ENCODE results near the gene SCUBE1.

SCUBE1 gene

DNA sequence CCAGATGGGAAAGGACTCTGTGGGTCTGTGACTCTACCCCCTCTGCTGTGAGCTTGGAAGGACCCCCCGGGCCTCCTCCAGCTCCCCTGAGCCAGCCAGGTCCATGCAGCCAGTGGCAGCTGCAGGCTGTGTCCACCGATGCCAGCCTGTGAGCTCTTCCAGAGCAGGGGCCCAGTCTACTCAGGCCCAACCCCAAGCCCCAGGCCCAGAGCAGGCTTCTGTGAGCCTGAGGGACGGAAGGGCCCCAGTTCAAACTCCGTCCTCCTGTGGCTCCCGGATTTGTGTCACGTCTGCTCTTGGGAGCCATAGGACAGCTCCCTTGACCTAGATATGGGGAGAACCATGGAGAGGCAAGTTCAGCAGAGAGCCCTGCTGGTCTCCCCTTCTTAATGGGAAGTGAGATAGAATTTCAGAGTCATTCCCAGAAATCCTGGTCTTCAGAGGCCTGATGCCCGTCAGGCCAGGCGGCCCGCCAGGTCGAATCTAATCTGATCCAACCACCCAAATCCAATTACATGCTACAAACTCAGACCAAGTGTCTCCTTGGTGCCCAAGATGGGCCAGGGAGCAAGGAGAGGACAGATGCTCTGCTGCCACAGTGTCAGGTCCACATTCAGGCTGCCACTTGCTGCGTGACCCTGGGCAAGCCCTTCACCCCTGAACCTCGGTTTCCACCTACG lies 75.1 kb downstream of the SCUBE1 start:
- no peak overlapping the region for H3K27ac Mint-ChIP-seq
- no peak for DNase-seq (ENCODE audit: low spot score in 2 of 2)
- ATAC-seq (ENCODE audit: low read depth): no peak
- H3K4me3 Mint-ChIP-seq: no peak overlapping the region
- no peaks in the 10 kb centered on the region for H3K36me3 Mint-ChIP-seq
- peaks cover 14% of the 10 kb centered on the region for H3K4me1 Mint-ChIP-seq
- no peaks in the 10 kb centered on the region for H3K9me3 Mint-ChIP-seq
- H3K27me3 Mint-ChIP-seq: peaks cover 10% of the 10 kb centered on the region

DNA sequence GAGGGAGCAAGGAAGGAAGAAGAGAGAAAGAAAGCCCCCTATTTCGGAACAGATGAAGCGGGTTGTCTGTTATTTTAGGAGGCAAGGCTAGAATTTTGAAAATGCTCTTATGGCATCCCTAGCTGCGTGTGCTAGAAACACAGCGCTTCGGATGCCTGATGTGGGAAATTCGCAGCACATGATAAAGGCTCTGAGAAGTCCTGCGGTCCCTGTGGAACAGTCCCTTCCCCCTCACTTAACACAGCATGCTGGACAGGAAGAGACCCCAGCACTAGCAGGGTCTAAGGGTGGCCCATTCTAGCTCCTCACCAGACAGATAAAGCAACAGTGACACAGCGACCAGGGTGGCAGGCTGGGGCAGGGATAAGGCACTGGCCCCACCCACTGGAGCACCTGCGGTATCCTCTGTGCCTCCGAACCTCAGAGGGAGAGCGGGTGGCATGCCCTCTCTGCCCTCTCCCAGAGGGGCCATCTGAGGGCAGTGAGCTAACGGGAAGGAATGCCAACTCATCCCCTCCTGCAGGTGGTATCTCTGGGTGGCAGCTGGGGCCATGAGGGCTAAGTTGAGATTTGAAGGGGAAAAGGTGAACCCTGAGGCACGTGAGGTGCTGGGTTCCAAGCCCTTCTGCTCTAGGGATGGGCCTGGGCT lies 75.7 kb downstream of the SCUBE1 start:
- H3K4me1 Mint-ChIP-seq: peaks cover 19% of the 10 kb centered on the region

DNA sequence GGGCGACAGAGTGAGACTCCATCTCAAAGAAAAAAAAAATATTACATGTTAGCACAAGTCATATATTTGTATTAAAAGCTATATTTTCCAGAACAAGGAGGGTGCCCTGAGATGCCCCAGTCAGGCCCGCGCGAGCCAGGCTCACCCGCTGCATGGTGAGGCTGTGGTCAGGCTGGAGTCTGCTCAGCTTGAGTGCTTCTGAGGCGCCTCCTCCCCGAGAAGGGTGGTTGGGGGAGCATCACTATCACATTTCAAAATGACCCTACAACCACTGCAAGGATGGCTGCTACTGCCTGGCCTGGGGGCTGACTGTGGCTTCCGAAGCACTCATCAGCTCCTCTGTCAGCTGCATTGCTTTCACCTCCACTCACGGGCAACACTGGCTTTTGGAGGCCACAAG lies 77.1 kb downstream of the SCUBE1 start:
- Mint-ChIP-seq H3K4me3 (no peak overlapping the region), H3K36me3 (no peaks in the 10 kb centered on the region), H3K27me3 (peaks cover 5% of the 10 kb centered on the region), H3K27ac (no peak overlapping the region), H3K4me1 (peaks cover 20% of the 10 kb centered on the region), H3K9me3 (no peaks in the 10 kb centered on the region)
- DNase-seq (ENCODE audit: low spot score in 2 of 2): no peak
- no peak for ATAC-seq (ENCODE audit: low read depth)

More for the DNA sequence above, 75.7 kb downstream of the SCUBE1 start:
- H3K4me3 Mint-ChIP-seq: no peak overlapping the region
- DNase-seq (ENCODE audit: low spot score in 2 of 2) (no peak), ATAC-seq (ENCODE audit: low read depth) (no peak)
- H3K27me3 Mint-ChIP-seq: peaks cover 8% of the 10 kb centered on the region
- no peaks in the 10 kb centered on the region for H3K36me3 Mint-ChIP-seq
- H3K27ac Mint-ChIP-seq: no peak overlapping the region
- no peaks in the 10 kb centered on the region for H3K9me3 Mint-ChIP-seq

DNA sequence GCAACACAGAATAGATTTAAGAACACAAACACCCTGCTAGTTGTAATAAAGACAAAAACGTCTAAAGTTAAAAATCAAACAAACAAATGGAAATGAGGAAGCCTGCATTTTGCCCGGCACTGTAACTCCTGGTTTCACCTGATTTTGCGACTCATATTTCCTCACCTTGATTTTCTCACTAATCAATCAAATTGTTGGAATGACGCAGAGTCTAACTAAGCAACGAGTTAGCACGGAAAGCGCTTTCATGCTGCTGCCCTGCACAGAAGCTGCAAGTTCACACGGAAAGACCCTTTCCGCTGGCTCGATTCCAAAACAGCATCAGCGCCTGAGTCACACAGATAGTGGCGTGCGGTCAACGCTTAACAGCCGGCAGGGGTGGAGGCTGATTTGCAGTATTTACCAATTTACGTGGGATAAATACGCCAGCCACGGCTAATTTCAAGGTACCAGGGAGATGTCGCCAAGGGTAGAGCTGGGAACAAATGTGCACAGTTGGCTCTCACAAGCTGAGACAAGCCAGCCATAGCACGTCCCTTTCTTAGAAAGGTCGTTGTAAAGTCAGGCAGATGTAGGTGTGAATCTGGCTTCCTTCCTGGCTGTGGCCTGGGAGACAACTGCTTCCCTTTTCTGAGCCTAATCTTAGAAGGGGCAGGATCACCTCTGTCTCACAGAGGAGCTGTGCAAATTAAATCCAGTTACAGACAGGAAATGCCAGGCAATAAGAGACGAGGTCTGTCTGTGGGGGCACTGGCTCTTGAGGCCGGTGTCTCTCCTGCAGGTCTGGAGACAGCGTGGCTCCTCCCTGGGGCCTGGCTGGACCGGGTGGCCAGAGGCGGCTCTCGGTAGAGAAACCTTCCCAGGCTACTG lies 79.3 kb downstream of the SCUBE1 start:
- no peak overlapping the region for H3K27ac Mint-ChIP-seq
- no peaks in the 10 kb centered on the region for H3K36me3 Mint-ChIP-seq
- H3K4me3 Mint-ChIP-seq: peak overlapping the region; percentile 70
- DNase-seq (ENCODE audit: low spot score in 2 of 2) (peak; percentile 18 to 28), ATAC-seq (ENCODE audit: low read depth) (peak; percentile 77)
- peaks cover 20% of the 10 kb centered on the region for H3K4me1 Mint-ChIP-seq
- peaks cover 7% of the 10 kb centered on the region for H3K27me3 Mint-ChIP-seq
- H3K9me3 Mint-ChIP-seq: no peaks in the 10 kb centered on the region

DNA sequence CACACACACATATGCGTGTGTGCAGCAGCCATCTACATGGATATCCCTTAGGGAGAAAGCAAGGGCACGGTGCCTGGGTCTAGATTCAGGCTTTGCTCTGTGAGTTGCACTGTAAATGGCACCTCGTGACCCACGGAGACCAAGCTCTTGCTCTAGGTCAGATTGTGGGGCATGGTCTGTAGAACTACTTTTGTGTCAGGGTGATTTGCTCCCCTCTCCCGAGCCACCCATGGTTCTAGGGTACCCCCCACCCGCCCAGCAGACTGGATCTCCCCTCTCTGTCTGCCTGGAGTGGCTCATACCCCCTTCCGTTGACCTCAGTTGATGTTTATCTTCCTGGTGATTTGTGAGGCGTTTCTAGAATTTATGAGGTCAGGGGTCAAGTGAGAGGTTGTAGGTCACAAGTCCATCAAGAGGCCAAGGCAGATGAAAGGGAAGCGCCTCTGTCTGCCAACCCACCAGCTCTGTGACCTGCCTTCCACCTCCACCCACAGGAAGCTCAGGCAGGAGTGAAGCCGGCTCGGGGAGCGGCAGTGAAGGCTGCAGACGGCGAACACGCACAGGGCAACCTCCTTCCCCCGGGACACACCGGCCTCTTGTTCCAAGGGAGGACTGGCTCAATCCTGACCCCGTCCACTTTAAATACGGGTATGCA lies 80.1 kb downstream of the SCUBE1 start:
- Mint-ChIP-seq H3K36me3 (no peaks in the 10 kb centered on the region), H3K4me3 (peak overlapping the region; percentile 70), H3K9me3 (no peaks in the 10 kb centered on the region), H3K27me3 (peaks cover 8% of the 10 kb centered on the region), H3K27ac (no peak overlapping the region), H3K4me1 (peaks cover 20% of the 10 kb centered on the region)
- ATAC-seq (ENCODE audit: low read depth): peak; percentile 29
- no peak for DNase-seq (ENCODE audit: low spot score in 2 of 2)

DNA sequence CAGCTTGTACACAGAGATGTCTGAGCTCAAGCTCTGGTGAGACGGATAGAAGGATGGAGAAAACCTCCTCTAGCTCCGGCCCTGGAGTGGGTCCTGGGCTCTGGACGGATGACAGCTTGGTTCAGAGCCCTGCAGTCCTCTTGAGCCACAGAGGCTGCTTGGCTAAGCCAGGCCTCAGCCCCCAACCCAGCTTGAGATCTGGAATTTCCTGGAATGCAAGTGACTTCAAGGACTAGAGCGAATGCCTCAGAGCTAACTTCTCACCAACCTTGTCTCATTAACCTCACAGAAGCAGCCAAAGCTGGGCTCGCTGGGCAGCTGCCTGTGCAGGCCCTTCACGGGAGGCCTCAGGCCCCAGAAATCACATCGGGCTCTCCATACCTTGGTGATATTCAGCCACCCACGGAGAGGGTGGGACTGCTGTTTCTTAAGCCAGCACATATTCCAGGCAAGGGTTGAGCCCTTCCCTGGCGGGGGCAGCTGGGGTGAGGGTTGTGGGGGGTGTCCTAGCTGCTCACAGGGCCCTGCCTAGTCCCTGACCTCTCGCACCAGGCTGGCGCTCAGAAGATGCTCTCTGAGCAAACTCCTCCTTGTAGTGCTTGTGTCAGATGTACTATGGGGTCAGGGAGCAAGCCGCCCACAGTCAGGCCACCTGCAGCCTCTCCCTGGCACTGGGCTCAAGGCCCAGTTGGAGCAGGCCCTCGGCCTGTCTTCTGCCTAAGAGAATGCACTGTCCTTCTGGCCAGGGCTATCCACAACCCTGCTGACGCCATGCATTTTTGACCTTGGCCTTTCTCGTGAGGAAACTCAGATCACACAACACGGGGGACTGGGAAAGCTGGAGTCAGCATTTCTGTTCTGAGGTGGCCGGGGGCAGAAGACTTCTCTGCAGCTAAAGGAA lies 82.6 kb downstream of the SCUBE1 start:
- H3K4me1 Mint-ChIP-seq: peaks cover 20% of the 10 kb centered on the region
- no peaks in the 10 kb centered on the region for H3K36me3 Mint-ChIP-seq
- H3K4me3 Mint-ChIP-seq: no peak overlapping the region
- no peak for DNase-seq (ENCODE audit: low spot score in 2 of 2)
- ATAC-seq (ENCODE audit: low read depth): no peak
- H3K27me3 Mint-ChIP-seq: peaks cover 15% of the 10 kb centered on the region
- H3K9me3 Mint-ChIP-seq: no peaks in the 10 kb centered on the region
- no peak overlapping the region for H3K27ac Mint-ChIP-seq

DNA sequence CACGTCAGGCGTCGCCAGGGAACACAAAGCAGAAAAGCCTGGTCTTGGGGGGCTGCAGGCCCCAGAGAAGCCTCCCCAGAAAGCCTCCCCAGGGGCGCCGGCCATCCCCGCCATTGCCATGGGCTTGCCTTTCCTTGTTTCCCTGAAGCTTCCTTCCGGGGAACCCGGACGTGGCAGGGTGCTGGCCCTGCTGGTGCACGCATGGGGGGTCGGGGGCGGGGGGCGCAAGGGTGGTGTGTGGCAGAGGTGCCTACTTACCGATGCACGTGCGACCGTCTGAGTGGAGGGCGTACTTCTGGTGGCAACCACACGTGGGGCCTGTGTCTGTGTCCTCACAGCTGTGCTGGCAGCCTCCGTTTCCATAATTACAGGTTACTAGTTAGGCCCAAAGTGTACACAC lies 85.2 kb downstream of the SCUBE1 start:
- DNase-seq (ENCODE audit: low spot score in 2 of 2): no peak
- peaks cover 5% of the 10 kb centered on the region for H3K4me1 Mint-ChIP-seq
- peaks cover 15% of the 10 kb centered on the region for H3K27me3 Mint-ChIP-seq
- no peak overlapping the region for H3K27ac Mint-ChIP-seq
- H3K4me3 Mint-ChIP-seq: no peak overlapping the region
- no peaks in the 10 kb centered on the region for H3K36me3 Mint-ChIP-seq
- no peak for ATAC-seq (ENCODE audit: low read depth)
- H3K9me3 Mint-ChIP-seq: no peaks in the 10 kb centered on the region

DNA sequence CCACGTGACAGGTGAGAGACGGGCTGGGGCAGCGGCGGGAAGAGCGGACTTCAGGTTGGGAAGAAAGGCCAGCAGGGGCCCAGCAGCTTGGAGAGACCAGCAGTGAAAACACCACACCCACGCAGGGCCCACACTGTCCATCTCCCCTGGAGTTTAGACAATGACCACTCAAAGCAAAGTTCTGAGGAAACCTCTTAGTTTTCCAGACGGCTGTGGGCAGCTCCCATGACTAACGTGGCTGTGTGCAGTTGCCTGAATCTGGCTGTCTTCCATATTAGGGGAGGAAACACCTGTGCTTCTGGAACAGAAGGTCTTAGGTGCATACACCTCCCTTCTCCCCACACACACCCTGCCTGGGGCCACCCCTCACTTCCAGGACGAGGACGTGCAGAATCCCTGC lies 85.6 kb downstream of the SCUBE1 start:
- ATAC-seq (ENCODE audit: low read depth) (no peak), DNase-seq (ENCODE audit: low spot score in 2 of 2) (no peak)
- Mint-ChIP-seq H3K36me3 (no peaks in the 10 kb centered on the region), H3K27ac (no peak overlapping the region), H3K9me3 (no peaks in the 10 kb centered on the region), H3K4me3 (no peak overlapping the region), H3K4me1 (peaks cover 2% of the 10 kb centered on the region), H3K27me3 (peaks cover 16% of the 10 kb centered on the region)

DNA sequence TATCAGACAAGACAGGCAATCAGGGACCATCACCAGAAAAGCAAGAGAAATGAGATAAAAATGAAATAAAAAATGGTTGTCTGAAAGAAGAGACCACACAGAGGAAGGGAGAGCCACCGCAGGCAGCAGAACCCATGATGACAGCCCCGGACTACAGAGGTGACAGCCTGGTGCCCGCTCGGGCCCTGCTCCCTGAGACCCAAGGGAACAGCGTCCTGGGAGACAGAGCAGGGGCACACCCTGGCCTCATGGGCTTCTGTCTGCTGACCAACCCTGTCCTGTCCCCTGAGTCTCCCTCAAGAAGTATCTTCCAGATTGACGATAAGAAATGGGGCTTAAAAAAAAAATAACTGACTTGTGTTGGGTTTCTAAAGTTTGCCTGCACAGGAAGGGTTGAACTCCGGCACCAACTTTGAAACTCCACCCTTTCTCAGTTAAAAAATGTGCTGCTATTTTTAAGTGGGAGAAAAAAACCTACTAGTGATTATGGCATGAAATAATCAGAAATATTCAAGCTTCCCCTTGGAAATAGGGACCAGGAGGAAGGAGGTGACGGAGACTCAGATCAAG lies 86.1 kb downstream of the SCUBE1 start:
- H3K27me3 Mint-ChIP-seq: peaks cover 16% of the 10 kb centered on the region
- H3K4me3 Mint-ChIP-seq: no peak overlapping the region
- no peaks in the 10 kb centered on the region for H3K9me3 Mint-ChIP-seq
- DNase-seq (ENCODE audit: low spot score in 2 of 2) (no peak), ATAC-seq (ENCODE audit: low read depth) (no peak)
- H3K36me3 Mint-ChIP-seq: no peaks in the 10 kb centered on the region
- H3K4me1 Mint-ChIP-seq: no peaks in the 10 kb centered on the region
- no peak overlapping the region for H3K27ac Mint-ChIP-seq

DNA sequence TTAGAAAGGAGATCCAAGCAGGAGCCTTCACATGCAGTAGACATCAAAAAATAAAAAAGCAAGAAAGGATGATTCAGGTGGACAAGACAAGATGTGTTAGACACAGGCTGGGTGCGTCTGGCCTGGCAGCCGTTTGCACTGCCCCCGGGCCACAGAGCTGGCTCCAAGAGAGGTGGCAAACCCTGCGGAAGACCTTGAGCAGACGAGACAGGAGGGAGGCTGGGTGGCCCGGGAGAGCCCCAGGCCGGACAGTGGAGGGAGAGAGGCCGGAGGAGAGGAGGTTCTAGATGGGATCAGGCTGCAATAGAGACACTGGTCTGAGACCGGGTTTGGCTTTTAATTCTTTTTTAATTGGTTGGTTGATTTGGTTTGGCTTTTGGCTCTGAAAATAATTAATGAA lies 86.6 kb downstream of the SCUBE1 start:
- Mint-ChIP-seq H3K4me3 (no peak overlapping the region), H3K4me1 (no peaks in the 10 kb centered on the region), H3K9me3 (no peaks in the 10 kb centered on the region), H3K36me3 (no peaks in the 10 kb centered on the region), H3K27ac (no peak overlapping the region), H3K27me3 (peaks cover 16% of the 10 kb centered on the region)
- ATAC-seq (ENCODE audit: low read depth) (no peak), DNase-seq (ENCODE audit: low spot score in 2 of 2) (no peak)

DNA sequence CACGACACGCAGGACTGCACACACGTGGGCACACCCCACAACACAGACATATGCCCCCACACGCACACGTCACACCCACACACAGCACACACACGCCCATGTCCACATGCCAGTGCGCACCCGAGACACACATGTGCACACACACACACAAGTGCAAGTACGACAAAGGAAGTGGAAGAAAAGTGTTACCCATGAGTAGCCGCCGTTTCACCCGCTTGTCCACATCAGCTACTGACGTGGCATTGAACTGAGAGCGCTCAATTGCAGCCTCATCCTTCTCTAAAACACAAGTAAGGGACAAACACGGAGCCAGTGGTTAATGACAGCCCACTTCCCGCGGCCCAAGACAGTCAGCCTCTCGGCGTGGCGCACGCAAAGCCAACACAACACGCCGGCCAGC lies 87.9 kb downstream of the SCUBE1 start:
- ATAC-seq (ENCODE audit: low read depth) (no peak), DNase-seq (ENCODE audit: low spot score in 2 of 2) (no peak)
- no peaks in the 10 kb centered on the region for H3K9me3 Mint-ChIP-seq
- no peak overlapping the region for H3K27ac Mint-ChIP-seq
- peaks cover 16% of the 10 kb centered on the region for H3K27me3 Mint-ChIP-seq
- H3K36me3 Mint-ChIP-seq: no peaks in the 10 kb centered on the region
- H3K4me1 Mint-ChIP-seq: no peaks in the 10 kb centered on the region
- H3K4me3 Mint-ChIP-seq: no peak overlapping the region

DNA sequence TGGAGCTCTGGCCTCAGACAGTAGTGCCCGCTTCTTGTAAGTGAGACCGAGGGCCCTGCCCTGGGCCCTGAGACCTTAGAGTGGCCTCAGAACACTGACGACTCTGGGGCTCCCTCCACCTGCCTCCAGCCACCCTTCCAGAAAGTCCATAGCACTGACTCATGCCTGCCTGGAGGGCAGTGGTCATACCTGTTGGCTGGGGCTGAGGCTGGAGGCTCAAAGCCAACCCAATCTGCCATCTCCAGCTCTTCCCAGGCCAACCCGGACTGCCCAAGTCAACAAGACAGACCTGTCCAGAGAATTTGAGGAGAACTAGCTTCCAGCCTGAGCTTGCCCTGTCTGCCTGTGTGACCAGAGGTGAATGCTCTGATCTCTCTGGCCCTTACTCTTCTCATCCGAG lies 89.3 kb downstream of the SCUBE1 start:
- Mint-ChIP-seq H3K36me3 (no peaks in the 10 kb centered on the region), H3K27ac (no peak overlapping the region), H3K4me1 (no peaks in the 10 kb centered on the region), H3K9me3 (no peaks in the 10 kb centered on the region), H3K4me3 (no peak overlapping the region), H3K27me3 (peaks cover 16% of the 10 kb centered on the region)
- no peak for ATAC-seq (ENCODE audit: low read depth)
- no peak for DNase-seq (ENCODE audit: low spot score in 2 of 2)

DNA sequence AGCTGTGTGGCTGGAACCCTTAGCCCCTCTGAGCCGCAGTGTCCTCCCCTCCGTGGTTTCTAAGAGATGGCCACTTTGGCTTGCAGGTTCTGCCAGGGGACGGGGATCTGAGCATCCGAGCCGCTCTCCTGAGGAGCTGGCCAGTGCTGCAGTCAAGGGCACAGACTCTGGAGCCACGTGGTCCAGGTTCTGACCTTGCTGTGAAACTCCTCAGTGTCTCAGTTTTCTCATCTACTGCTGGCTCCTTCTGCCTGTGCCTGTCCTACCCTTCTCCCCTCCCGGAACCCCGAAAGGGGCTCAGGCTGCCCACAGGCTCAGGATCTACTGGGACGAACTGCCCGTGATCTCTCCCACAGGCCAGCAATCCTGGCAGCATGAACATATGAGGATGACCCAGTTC lies 90.9 kb downstream of the SCUBE1 start:
- Mint-ChIP-seq H3K4me1 (no peaks in the 10 kb centered on the region), H3K36me3 (no peaks in the 10 kb centered on the region), H3K9me3 (no peaks in the 10 kb centered on the region), H3K27ac (no peak overlapping the region), H3K27me3 (peaks cover 19% of the 10 kb centered on the region), H3K4me3 (no peak overlapping the region)
- DNase-seq (ENCODE audit: low spot score in 2 of 2) (no peak), ATAC-seq (ENCODE audit: low read depth) (no peak)

Data from memory B cell (primary cell).